ENCODE measurements around the gene NTF3.
"Not testable (repeated sequence)": the region's sequence is repeated elsewhere in the genome, so short reads cannot be mapped to it uniquely, and the experiment has no call there.

NTF3 gene

GRCh38 chr12:5533368-5533767 is 101.5 kb downstream of the NTF3 start:
- no peak for DNase-seq

DNA sequence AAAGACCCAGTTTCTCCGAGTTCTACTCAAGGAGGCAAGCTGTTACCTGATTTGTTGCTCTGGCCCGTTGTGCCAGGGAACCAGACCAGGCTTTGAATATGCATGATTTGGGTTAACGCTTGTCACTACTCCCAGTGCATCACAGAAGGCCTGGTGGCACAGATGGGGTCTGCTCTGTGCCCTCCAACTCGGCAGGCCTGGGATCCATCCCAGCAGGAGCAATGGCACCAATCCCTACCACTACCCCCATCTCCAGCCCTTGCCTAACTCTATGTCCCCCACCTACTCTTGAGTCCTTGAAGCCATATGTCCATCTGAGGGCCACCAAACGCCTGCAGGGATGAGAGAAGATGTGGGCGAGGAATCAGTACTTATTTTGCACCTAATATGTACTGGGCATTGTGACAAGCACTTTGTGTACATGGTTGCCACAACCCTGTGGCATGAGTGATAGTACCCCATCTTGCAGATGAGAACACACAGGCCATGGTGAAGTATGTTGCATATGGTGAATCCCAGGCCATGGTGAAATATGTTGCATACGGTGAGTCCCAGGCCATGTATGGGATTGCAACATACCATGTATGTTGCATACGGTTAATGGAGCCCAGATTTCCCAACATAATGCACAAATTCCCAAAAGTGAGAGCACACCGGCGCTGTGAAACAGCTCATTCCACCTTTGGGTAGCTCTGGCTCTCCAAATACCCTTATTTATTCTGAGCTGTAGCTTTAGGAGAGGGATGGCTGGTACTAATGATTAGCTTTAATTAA is 102.7 kb downstream of the NTF3 start:
- no peak for DNase-seq

GRCh38 chr12:5535541-5535940 is 103.6 kb downstream of the NTF3 start:
- DNase-seq = no peak

- DNase-seq = not testable (repeated sequence)
These were observed 105.2 kb downstream of the NTF3 start for GRCh38 chr12:5537026-5537615.

DNA sequence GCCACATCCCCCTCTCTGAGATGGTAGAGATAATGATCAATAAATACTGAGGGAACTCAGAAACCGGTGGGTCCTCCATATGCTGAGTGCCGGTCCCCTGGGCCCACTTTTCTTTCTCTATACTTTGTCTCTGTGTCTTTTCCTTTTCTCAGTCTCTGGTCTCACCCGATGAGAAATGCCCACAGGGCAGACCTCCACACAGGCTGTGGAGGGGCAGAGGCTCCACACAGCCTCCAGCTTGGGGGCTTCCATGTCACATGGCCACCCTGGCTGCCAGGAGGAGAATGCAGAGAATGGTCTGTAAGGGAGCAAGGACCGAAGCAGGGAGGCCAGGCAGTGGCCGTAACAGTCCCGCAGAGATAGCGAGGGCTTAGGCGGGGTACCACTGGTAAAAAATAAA is 105.9 kb downstream of the NTF3 start:
- DNase-seq = no peak

All from hypothalamus (tissue), 51 donors.